Tibial nerve (tissue), 4 donors: ENCODE data around the gene TOP1. TPM values are rescaled to one million over a fixed set of nuclear protein-coding genes. Genes with fewer than 3 reads are reported as not detected.

Source experiments
- DNase-seq, 2 donors: peaks; one replicate each; pipeline ENCODE4 v3.0.0-alpha.2; 2019; ENCODE audit warnings: low spot score in 2 of 2
- H3K27ac ChIP-seq, 4 donors: fragments of 200-600 bp; sonication (generic) in 3 of 4; one replicate each; pipeline ENCODE4 v1.5.1; 2017 to 2019; ENCODE audit warnings: mild to moderate bottlenecking in 1 of 4
- H3K27me3 ChIP-seq, 2 donors: fragments of 200-600 bp; sonication (generic) in 1 of 2; one replicate each; pipeline versions ENCODE4 v1.5.1 to v1.6.0; 2017 to 2019
- H3K36me3 ChIP-seq, 3 donors: fragments of 200-600 bp; sonication (generic); one replicate each; pipeline ENCODE4 v1.5.1; 2018 to 2019
- H3K4me1 ChIP-seq, 4 donors: fragments of 200-600 bp; sonication (generic) in 3 of 4; one replicate each; pipeline ENCODE4 v1.5.1; 2017 to 2019
- H3K4me3 ChIP-seq, 4 donors: fragments of 200-600 bp; sonication (generic) in 3 of 4; one replicate each; pipeline ENCODE4 v1.5.1; 2017 to 2019; ENCODE audit warnings: mild to moderate bottlenecking in 1 of 4, moderate library complexity in 1 of 4
- H3K9me3 ChIP-seq, 4 donors: fragments of 200-600 bp; sonication (generic) in 3 of 4; one replicate each; pipeline ENCODE4 v1.5.1; 2017 to 2019
- EP300 ChIP-seq, 2 donors: sonication (generic); formaldehyde crosslinking; IDR thresholded peaks; one replicate each; pipeline ENCODE4 v1.6.1; 2017; ENCODE audit warnings: antibody characterized with exemption in 2 of 2, mild to moderate bottlenecking in 1 of 2
- POLR2A ChIP-seq, 2 donors: fragments of 450-650 bp; IDR thresholded peaks; one replicate each; pipeline ENCODE4 v1.6.1; 2017; ENCODE audit warnings: antibody characterized with exemption in 2 of 2, mild to moderate bottlenecking in 2 of 2, moderate library complexity in 2 of 2
- WGBS, 2 donors: methylation state at CpG; one replicate each; pipeline ENCODE4 v1.1.5; 2018; 5-methylcytosine and 5-hydroxymethylcytosine counted together
- total RNA-seq, 4 donors: library from RNA; depleted of rRNA; stranded (reverse); fragments of >200 nt; gene quantifications; one replicate each; pipeline ENCODE4 v1.1.0, GENCODE V29; 2016
- TF ChIP-seq, protein P1 (sequence below), 5 experiments: fragments of 200-600 bp in 3 of 5; fragments of 450-650 bp in 2 of 5; sonication (generic) in 3 of 5; IDR thresholded peaks; one replicate each; pipeline ENCODE4 v1.5.1; 2016 to 2019; ENCODE audit warnings: antibody characterized with exemption in 5 of 5, mild to moderate bottlenecking in 3 of 5, moderate library complexity in 2 of 5

Gene TOP1
- total RNA-seq, 4 donors from 2014 or later = 17.9 to 29.1 (median 23.1) TPM

DNA sequence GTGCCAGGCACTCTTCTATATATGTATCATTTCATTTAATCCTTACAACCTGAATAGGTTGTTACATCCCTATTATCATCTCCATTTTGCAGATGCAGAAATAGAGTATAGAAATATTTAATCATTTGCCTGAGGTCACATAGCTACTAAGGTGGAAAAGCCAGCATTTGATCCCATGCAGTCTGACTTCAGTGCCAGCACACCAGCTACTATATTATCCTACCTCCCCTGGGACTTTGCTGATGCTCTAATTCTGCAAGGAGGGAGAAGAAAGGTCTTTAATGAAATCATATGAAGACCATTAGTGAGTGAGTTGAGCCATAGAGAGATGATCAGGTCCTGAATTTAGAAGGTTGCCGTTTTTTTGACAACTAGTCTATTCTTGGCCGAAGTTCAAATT is 53.7 kb downstream of the TOP1 start:
- H3K27me3 ChIP-seq = no peaks in the 10 kb centered on the region
- no peak overlapping the region for H3K27ac ChIP-seq
- H3K4me3 ChIP-seq = no peak overlapping the region
- H3K4me1 ChIP-seq = peaks cover 0 to 32% (median 2%) of the 10 kb centered on the region in 4 donors
- no peaks in the 10 kb centered on the region for H3K9me3 ChIP-seq
- TF ChIP-seq POLR2A (IDR thresholded peaks at IDR 0.05) (no peak), EP300 (IDR thresholded peaks at IDR 0.05) (no peak)
- TF ChIP-seq, protein P1, sequence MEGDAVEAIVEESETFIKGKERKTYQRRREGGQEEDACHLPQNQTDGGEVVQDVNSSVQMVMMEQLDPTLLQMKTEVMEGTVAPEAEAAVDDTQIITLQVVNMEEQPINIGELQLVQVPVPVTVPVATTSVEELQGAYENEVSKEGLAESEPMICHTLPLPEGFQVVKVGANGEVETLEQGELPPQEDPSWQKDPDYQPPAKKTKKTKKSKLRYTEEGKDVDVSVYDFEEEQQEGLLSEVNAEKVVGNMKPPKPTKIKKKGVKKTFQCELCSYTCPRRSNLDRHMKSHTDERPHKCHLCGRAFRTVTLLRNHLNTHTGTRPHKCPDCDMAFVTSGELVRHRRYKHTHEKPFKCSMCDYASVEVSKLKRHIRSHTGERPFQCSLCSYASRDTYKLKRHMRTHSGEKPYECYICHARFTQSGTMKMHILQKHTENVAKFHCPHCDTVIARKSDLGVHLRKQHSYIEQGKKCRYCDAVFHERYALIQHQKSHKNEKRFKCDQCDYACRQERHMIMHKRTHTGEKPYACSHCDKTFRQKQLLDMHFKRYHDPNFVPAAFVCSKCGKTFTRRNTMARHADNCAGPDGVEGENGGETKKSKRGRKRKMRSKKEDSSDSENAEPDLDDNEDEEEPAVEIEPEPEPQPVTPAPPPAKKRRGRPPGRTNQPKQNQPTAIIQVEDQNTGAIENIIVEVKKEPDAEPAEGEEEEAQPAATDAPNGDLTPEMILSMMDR (IDR thresholded peaks at IDR 0.05) = no peak
- no peak for DNase-seq
- WGBS, 2 donors = 59 to 65% methylated on average over 2 of the region's 2 CpGs
- H3K36me3 ChIP-seq = peaks cover 0 to 52% (median 0%) of the 10 kb centered on the region in 3 donors

DNA sequence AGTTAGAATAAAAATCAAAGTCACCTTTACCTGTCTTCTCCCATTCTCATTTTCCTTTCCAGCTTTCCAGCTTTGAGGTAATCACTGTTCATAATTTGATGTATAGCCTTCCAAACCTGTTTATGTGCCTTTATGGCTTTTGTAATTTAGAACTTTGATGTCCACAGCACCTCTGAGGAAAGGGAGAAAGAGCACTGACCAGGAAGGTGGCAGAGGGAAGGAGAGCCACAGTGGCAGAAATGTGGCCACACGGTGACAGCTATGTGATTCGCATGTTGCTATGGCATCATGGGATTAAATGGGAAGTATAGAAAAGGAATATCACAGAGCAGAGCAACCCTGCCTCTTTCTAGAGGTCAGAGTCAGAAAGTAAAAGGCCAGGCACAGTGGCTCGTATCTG is 57.0 kb downstream of the TOP1 start:
- H3K9me3 ChIP-seq = no peaks in the 10 kb centered on the region
- WGBS, 2 donors = 91 to 95% methylated on average over 3 of the region's 3 CpGs
- no peak for DNase-seq
- H3K4me3 ChIP-seq = no peak overlapping the region
- H3K4me1 ChIP-seq = peaks cover 0 to 14% (median 0%) of the 10 kb centered on the region in 4 donors
- H3K27ac ChIP-seq = no peak overlapping the region
- TF ChIP-seq EP300 (IDR thresholded peaks at IDR 0.05) (no peak), POLR2A (IDR thresholded peaks at IDR 0.05) (no peak)
- TF ChIP-seq, protein P1 (IDR thresholded peaks at IDR 0.05) = no peak
- peaks cover 0 to 73% (median 0%) of the 10 kb centered on the region in 3 donors for H3K36me3 ChIP-seq
- H3K27me3 ChIP-seq = no peaks in the 10 kb centered on the region

DNA sequence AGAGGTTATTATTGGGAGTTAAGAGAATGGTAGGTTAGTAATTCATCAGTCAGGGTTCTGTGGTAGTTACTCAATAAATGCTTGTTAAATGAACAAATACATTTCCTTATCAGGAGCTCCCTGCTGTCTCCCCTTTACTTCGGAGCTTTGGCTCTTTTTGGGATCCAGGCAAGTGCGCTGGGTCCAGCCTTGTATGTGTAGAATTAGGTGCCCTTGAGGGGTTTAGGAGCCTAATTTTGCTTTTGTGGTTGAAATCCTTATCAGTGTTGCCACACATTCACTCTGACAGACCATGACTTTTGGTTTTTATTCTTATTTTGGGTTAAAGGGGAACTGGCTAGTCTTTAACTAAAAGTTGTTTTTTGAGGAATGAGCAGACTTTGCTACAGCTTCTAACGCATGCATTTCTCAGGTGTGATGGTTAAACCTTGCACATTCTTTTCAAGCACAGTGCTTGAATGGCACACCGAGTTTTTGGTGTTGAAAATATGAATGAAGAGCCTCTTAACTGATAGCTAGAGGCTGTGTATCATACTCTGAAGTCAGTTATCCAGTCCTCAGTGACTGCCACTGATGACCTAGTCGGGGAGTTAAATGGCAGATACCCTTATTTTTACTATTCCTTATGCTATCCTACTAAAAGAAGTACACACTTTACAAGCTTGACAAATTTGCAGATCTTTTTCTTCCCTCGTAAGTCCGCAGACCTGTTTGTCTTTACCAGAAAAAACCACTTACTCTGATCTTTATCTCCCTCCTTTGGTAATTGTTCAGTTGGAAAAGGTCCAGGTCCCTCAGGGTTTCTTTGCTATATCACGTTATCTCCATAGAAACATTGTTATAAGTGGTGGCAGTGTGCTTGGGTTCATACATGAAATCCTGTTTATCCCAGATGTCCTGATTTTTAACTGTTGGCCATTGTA is 58.0 kb downstream of the TOP1 start:
- H3K4me3 ChIP-seq = no peak overlapping the region
- no peak overlapping the region for H3K27ac ChIP-seq
- H3K36me3 ChIP-seq = peaks cover 0 to 66% (median 0%) of the 10 kb centered on the region in 3 donors
- H3K27me3 ChIP-seq = no peaks in the 10 kb centered on the region
- TF ChIP-seq POLR2A (IDR thresholded peaks at IDR 0.05) = no peak
- TF ChIP-seq, protein P1 (IDR thresholded peaks at IDR 0.05) = no peak
- TF ChIP-seq EP300 (IDR thresholded peaks at IDR 0.05) = no peak
- 77 to 83% methylated on average over 8 of the region's 8 CpGs for WGBS, 2 donors
- H3K9me3 ChIP-seq = no peaks in the 10 kb centered on the region
- DNase-seq = no peak
- peaks cover 0 to 3% (median 0%) of the 10 kb centered on the region in 4 donors for H3K4me1 ChIP-seq

DNA sequence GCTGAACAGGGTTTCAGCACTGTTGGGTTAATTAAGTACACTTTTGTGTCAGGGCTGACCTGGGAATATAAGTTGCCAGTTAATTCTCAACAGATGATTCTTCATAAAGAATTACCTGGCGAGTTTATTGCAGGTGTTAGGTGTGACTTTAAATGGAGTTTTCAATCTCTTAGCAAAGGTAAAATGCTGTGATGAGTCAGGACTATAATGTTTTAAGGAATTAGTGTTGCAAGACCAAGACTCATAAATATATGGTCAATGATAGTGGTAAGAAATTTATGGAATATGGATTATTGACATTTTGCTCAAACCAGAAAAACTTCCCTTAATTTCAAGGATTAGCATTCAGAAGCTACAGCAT is 58.7 kb downstream of the TOP1 start:
- WGBS, 2 donors = 82 to 96% methylated on average over 1 of the region's 1 CpG

More for the DNA sequence above, 58.7 kb downstream of the TOP1 start:
- no peaks in the 10 kb centered on the region for H3K27me3 ChIP-seq
- peaks cover 0 to 68% (median 0%) of the 10 kb centered on the region in 3 donors for H3K36me3 ChIP-seq
- no peaks in the 10 kb centered on the region for H3K4me1 ChIP-seq
- no peaks in the 10 kb centered on the region for H3K9me3 ChIP-seq
- TF ChIP-seq, protein P1 (IDR thresholded peaks at IDR 0.05) = no peak
- TF ChIP-seq POLR2A (IDR thresholded peaks at IDR 0.05) = no peak
- TF ChIP-seq EP300 (IDR thresholded peaks at IDR 0.05) = no peak
- DNase-seq = no peak
- no peak overlapping the region for H3K27ac ChIP-seq
- no peak overlapping the region for H3K4me3 ChIP-seq
